Inflammatory macrophage treated with lipopolysaccharide for 4 hours (primary cell): ENCODE data around the gene DCC.

Source experiments
- DNase-seq: peaks from one replicate; pipeline ENCODE4 v3.0.0-alpha.2; 2020

Gene DCC

DNA sequence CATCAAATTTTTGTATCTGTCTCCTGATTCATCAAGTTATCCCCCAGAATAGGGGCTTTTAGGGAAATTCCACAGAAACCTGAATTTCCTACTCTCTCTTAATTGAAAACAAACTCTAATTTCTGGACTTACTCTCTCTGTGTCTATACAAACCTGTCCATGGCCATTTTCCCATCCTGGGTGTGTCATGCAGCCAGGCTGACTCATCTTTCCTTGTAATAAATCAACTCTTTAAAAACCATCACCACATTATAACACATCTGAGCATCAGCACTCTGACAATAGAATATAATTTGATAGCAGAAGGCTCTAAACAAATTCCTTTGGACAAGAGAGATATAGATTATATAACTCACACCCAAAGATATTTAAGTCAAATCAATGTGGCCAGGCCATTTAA, 610.2 kb downstream of the DCC start:
- no peak for DNase-seq

GRCh38 chr18:52953387-52953786, 613.4 kb downstream of the DCC start:
- no peak for DNase-seq

DNA sequence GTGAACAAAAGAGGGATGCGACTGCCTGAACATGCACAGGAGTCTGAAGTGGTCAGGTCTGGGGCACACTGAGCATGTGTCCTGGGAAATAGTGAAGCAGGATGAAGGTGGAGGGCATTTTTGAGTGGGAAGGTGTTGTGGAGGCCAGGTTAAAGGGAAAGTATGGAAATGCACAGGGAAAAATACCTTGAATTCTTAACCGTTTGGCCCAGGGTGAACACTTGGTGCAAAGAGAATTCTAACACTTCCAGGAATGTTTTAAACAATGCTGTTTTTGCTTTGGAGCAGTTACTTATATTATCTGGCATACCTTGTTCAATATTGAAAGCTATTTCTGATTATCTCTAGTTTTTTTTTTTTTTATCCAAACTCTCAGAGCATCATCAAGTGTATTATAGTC, 623.5 kb downstream of the DCC start:
- no peak for DNase-seq

DNA sequence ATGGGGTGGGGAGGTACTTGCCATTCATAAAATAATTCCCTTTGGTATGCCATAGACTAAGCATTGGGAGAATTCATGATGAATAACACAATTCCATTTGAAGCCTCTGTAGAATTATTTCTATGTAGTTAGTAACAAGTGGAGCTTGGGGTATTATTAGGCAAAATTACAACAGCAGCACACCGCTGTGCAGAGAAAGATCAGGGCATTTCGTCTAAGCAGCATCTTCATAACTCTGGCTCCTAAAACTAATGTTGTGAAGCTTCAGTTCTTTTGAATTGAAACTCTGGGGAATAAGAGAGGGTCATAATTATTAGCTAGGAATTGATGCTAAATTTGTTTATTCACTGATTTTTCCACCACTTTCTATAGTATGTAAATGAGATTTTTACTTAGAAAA, 630.7 kb downstream of the DCC start:
- no peak for DNase-seq

DNA sequence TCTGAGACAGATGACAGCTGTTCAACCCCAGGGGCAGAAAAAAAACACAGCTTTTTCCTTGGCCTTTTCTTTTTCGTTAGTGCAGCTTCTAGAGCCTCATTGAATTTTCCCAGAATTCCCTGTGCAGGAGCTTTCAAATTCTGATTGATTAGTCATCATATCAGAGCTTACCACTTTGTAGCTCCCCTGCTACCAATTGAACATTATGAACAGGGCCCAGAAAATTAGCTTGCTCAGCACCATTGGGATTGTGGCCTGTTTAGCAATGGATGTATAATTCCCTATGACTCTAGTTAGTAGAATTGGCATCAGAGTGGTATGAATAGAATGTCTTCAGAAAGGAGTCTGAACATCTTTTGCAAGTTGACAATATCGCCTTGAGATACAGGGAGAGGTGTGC, 631.1 kb downstream of the DCC start:
- DNase-seq, result no peak

DNA sequence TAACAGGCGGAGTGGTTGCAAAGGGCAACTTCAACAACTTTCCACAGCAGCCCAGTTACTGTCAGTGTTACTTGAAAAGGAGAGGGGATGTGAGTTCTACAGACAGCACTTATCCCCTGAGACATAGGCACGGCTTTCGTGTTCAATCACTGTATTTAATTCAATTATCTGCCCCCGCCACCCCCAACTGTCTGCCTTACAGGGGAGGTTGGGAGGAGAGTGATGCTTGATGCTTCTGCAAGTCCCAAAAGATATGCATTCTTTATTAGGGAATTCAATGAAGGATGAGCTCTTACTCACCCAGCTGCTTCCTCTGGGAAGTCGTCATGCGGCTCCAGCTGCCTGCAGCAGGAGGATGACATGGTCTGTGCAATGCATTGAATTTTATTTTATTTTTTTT, 639.9 kb downstream of the DCC start:
- no peak for DNase-seq

DNA sequence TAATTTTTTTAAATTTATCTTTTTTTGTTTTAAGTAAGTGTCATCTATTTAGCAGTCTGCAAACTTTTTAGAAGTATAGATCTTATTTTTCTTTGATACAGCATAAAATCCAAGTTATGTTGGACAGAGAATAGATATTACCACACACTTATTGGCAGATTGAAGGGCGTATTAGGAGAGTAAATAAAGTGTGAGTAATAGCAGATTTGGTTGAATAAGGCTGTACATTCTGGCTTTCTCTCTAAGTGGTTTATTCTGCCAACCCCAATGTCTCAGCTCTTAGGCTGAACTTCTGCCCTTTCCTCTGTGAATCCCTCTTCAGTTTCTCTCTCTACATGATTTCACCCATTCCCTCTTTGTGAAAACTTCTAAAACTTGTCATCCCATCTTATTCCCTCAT, 651.2 kb downstream of the DCC start:
- DNase-seq, result no peak

- DNase-seq, result no peak
Observed at GRCh38 chr18:52992041-52992440, 652.0 kb downstream of the DCC start.

GRCh38 chr18:52995875-52996274, 655.9 kb downstream of the DCC start:
- no peak for DNase-seq

GRCh38 chr18:52999633-53000032, 659.6 kb downstream of the DCC start:
- no peak for DNase-seq

DNA sequence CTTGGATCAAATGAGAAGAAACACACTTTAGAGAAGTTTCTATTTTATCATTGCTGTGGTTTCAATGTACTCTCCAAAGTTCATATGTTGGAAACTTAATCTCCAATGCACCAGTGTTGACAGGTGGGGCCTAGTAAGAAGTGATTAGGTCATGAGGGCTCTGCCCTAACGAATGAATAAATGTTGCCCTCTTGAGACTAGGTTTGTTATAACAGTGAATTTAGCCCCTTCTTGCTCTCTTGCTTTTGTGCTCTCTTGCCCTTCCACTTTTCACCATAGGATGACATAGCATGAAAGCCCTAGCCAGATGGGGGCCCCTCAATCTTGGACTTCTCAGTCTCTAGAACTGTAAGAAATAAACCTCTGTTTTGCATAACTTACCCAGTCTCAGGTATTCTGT, 664.8 kb downstream of the DCC start:
- DNase-seq, result no peak

GRCh38 chr18:53018791-53019190, 678.8 kb downstream of the DCC start:
- DNase-seq, result no peak

- DNase-seq, result no peak
Observed at GRCh38 chr18:53025247-53025646, 685.2 kb downstream of the DCC start.

DNA sequence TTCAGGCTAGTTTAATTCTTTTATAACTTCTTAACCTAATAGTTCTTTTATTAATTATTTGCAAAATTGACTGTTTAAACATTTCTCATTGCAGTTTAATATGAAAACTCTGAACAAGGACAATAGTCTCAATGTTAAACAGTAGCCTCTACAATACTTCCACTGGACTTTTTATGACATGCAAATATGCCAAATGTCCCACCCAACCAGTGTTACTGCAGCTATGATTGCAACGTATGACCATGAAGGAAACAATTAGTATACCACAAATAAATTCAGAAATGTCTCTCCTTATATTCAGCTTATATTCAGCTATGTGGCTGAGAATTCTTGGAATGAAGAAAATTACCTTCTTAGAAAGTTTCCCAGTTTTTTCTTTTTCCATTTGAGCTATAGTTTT, 688.6 kb downstream of the DCC start:
- DNase-seq, result no peak

GRCh38 chr18:53033128-53033527, 693.1 kb downstream of the DCC start:
- no peak for DNase-seq

- DNase-seq, result no peak
Observed at GRCh38 chr18:53038608-53039007, 698.6 kb downstream of the DCC start.

DNA sequence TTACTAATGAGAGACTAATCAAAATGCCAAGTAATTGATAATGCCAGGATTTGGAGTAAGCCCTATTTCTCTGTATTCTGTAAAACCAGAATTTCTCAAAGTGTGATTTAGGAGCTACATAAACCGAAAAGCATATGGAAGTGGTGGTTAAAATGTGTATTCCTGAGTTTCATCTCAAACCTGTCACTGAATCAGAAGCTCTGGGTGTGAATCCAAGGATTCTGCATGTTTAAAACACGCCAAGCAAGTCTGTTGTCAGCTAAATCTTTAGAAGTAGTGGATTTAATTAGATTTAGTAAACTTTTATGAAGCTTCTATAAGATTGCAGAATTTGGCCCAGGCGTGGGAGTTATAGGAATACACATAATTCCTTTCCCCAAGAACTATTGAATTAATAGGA, 700.3 kb downstream of the DCC start:
- DNase-seq, result no peak

- no peak for DNase-seq
Observed at GRCh38 chr18:53056064-53056463, 716.1 kb downstream of the DCC start.

DNA sequence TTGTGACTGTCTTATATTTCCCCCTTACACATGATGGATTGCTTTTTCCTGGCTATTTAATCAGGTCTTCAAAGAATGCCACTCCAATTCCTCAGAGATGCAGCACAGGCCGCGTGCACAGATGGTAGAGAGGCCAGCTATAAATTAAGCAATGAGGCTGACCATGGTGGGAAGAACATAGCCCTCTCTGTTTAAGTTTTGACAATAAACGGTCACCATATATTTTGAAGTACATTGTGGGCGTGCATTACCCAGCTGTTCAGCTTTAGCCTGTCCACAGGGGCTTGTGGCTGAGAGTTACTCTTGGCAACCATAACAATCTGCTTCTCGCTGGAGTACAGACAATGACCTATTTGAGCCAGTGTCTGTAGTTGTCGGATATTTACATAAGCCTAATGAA, 730.8 kb downstream of the DCC start:
- no peak for DNase-seq

DNA sequence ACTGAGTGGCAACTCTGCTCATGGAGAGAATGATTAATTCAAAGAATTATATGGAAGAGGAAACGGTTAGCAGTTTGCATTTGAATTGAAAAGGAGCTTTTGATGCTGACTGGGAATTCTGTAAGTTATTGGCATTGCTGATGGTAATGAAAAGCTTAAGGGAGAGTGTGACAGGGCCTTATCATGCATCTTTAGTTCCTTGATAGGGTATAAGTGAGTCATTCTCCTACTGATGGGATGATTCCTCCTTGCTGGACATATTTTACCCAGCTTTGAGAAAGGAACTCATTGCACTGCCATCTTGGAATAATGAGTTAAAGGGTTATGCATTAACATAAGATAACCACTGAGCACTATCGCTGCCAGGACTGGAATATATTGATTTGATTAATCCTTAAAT, 740.7 kb downstream of the DCC start:
- no peak for DNase-seq

- DNase-seq, result no peak
Observed at GRCh38 chr18:53093636-53094035, 753.6 kb downstream of the DCC start.

DNA sequence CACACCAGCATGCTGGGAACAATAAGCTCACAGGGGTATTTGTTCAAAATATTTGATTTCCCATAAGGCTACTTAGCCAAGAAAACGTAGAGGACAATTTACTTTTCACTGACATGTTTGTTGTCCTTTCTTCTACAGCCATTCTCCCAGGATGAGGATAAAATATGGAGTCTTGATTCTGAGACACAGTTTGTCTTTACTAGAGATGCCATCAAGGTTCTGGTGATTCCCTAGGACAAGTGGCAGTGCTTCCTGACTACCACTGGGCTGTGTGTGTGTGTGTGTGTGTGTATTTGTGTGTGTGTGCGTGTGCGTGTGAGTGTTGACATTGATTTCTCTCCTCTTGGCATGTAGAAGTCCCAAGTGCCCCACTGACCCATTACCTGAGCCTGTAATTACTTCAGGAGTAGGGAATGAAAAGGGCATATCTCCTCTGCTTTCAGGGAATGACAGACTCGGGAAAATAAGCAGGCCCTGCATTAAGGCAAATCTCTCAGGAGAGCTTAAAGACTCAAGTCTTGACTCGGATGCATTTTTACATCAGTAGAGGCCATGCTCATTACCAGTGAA, 761.6 kb downstream of the DCC start:
- no peak for DNase-seq

DNA sequence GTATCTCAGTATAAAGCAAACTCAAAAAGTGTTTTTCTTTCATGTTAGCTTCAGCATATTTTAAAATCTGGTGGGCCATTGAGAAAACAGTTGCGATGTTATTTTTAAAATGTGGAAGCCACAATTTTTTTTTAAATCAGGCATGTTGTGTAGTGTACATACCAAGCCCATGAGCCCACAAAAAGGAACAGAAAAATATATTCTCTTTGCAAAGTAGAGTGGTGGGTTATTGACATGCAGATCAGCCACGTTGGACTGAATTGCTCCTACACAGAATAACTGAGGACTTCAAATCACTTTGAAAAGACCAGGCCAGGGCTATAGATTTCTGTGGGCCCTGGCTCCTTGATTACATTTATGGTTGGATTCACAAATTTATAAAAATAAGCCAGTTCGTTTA, 774.4 kb downstream of the DCC start:
- DNase-seq, result no peak

DNA sequence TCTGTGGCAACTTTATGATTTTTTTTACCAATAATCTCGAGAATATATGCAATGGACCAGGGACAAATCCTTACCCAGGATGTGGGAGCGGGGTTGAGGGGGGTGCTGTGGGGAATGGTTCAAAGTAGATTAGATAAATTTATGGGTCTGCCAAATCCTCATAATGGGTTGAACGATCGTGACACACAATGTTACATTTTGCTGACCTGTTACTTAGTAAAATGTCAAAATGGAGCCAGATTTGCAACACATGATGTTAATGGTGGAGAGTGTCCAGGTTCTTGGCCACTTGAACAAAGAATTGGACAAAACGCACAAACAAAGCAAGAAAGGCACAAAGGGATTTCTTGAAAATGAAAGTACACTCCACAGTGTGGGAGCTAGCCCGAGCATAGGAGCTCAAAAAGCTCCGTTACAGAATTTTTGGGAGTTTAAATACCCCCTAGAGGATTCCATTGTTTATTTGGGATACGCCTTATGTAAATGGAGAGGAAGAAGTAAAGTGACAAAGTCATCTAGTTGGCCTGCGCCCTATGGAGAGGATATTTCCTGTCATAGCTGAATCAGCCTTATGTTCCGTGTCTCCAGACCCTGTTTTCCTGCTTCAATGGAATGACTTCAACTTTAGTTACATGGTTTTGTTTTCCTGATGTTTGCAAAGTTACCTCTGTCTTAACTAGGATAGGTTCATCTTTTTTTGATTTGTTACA, 776.0 kb downstream of the DCC start:
- no peak for DNase-seq

GRCh38 chr18:53117851-53118250, 777.9 kb downstream of the DCC start:
- no peak for DNase-seq
